ENCODE data around the gene CD84. TPM values are rescaled to one million over a fixed set of nuclear protein-coding genes. Genes with fewer than 3 reads are reported as not detected.
"Not testable (repeated sequence)": the region's sequence is repeated elsewhere in the genome, so short reads cannot be mapped to it uniquely, and the experiment has no call there.

Gene CD84
- 16.3 and 17.2 TPM in 2 replicates for total RNA-seq

GRCh38 chr1:160579216-160579701 lies at the start of gene CD84:
TSS of gene CD84 (minus strand) at chr1:160579496. CDS start at chr1:160579437, 59 bp downstream.
- intact Hi-C loops (cut with micrococcal nuclease): loop anchor here (5.0 kb wide), 1 partner anchor 317 kb away; the partner anchor contains the start of gene DCAF8
- DNase-seq (ENCODE audit: low spot score): no peak
- peak within 1 kb of the TSS; percentile 85 for H3K4me3 Mint-ChIP-seq
- peaks cover 17% of the 10 kb centered on the region for H3K36me3 Mint-ChIP-seq (ENCODE audit: low read depth)
- H3K9me3 Mint-ChIP-seq: peaks cover 16% of the 10 kb centered on the region
- H3K27me3 Mint-ChIP-seq (ENCODE audit: insufficient read depth): no peaks in the 10 kb centered on the region
- H3K27ac Mint-ChIP-seq: peak within 1 kb of the TSS; percentile 91
- H3K4me1 Mint-ChIP-seq (ENCODE audit: low read depth): peaks cover 73% of the 10 kb centered on the region

- Mint-ChIP-seq H3K4me1 (ENCODE audit: low read depth) (peaks cover 98% of the 10 kb centered on the region), H3K36me3 (ENCODE audit: low read depth) (peaks cover 86% of the 10 kb centered on the region), H3K27me3 (ENCODE audit: insufficient read depth) (no peaks in the 10 kb centered on the region), H3K4me3 (peak overlapping the region; percentile 66), H3K9me3 (no peaks in the 10 kb centered on the region), H3K27ac (peak overlapping the region; percentile 99)
- no peak for DNase-seq (ENCODE audit: low spot score)
- intact Hi-C loops (cut with micrococcal nuclease): loop anchor here (1.0 to 5.0 kb wide), 2 partner anchors 9 to 138 kb away; no protein-coding TSS in a partner anchor
These were observed 49.5 kb upstream of the CD84 start for GRCh38 chr1:160628799-160629263.

DNA sequence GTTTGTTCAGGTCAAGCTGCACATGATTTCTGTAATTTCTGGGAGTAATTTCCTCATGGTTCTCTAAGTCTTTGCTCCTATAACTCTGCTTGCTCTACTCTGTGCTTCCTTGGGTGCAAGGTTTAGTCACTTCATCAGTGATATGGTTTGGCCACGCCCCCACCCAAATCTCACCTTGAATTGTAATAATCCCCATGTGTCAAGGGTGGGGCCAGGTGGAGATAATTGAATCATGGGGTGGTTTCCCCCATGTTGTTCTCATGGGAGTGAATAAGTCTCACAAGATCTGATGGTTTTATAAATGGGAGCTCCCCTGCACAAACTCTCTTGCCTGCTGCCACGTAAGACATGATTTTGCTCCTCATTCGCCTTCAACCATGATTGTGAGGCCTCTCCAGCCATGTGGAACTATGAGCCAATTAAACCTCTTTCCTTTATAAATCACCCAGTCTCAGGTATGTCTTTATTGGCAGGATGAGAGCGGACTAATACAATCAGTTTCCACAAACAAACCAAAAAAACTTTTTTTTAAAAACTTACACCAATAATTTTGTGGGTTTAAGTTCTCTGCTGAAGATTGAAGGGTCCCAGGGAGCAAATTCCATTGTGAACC lies 48.5 kb upstream of the CD84 start:
- Mint-ChIP-seq H3K4me3 (peak overlapping the region; percentile 75), H3K27ac (peak overlapping the region; percentile 99), H3K4me1 (ENCODE audit: low read depth) (peaks cover 98% of the 10 kb centered on the region), H3K36me3 (ENCODE audit: low read depth) (peaks cover 86% of the 10 kb centered on the region)
- not testable (repeated sequence) for H3K27me3 Mint-ChIP-seq (ENCODE audit: insufficient read depth); H3K9me3 Mint-ChIP-seq; DNase-seq (ENCODE audit: low spot score)
- intact Hi-C loops (cut with micrococcal nuclease): loop anchor here (1.0 to 5.0 kb wide), 5 partner anchors 38 to 169 kb away; partner anchors contain the start of gene LY9

GRCh38 chr1:160626509-160627342 lies 47.4 kb upstream of the CD84 start:
- no peak for DNase-seq (ENCODE audit: low spot score)
- no peaks in the 10 kb centered on the region for H3K27me3 Mint-ChIP-seq (ENCODE audit: insufficient read depth)
- peaks cover 88% of the 10 kb centered on the region for H3K36me3 Mint-ChIP-seq (ENCODE audit: low read depth)

GRCh38 chr1:160625725-160626498 lies 46.6 kb upstream of the CD84 start:
- Mint-ChIP-seq H3K4me3 (peak overlapping the region; percentile 81), H3K27me3 (ENCODE audit: insufficient read depth) (no peaks in the 10 kb centered on the region), H3K27ac (peak overlapping the region; percentile 99), H3K4me1 (ENCODE audit: low read depth) (peaks cover 100% of the 10 kb centered on the region), H3K9me3 (no peaks in the 10 kb centered on the region), H3K36me3 (ENCODE audit: low read depth) (peaks cover 85% of the 10 kb centered on the region)
- intact Hi-C loops (cut with micrococcal nuclease): loop anchor here (2.0 to 5.0 kb wide), 3 partner anchors 47 to 171 kb away; partner anchors contain the start of gene LY9
- DNase-seq (ENCODE audit: low spot score): no peak

More at GRCh38 chr1:160626509-160627342, 47.4 kb upstream of the CD84 start:
- intact Hi-C loops (cut with micrococcal nuclease): loop anchor here (1.0 to 5.0 kb wide), 5 partner anchors 39 to 170 kb away; partner anchors contain the start of gene LY9
- Mint-ChIP-seq H3K27ac (peak overlapping the region; percentile 99), H3K4me3 (peak overlapping the region; percentile 81), H3K9me3 (no peaks in the 10 kb centered on the region), H3K4me1 (ENCODE audit: low read depth) (peaks cover 100% of the 10 kb centered on the region)

- peaks cover 96% of the 10 kb centered on the region for H3K4me1 Mint-ChIP-seq (ENCODE audit: low read depth)
- peak overlapping the region; percentile 7 for H3K4me3 Mint-ChIP-seq
- intact Hi-C loops (cut with micrococcal nuclease): loop anchor here (5.0 kb wide), 1 partner anchor 142 kb away; no protein-coding TSS in a partner anchor
- peak overlapping the region; percentile 99 for H3K27ac Mint-ChIP-seq
- H3K9me3 Mint-ChIP-seq: no peaks in the 10 kb centered on the region
- peaks cover 80% of the 10 kb centered on the region for H3K36me3 Mint-ChIP-seq (ENCODE audit: low read depth)
- H3K27me3 Mint-ChIP-seq (ENCODE audit: insufficient read depth): no peaks in the 10 kb centered on the region
- no peak for DNase-seq (ENCODE audit: low spot score)
These were observed 46.0 kb upstream of the CD84 start for GRCh38 chr1:160625321-160625720.

- no peak for DNase-seq (ENCODE audit: low spot score)
- no peaks in the 10 kb centered on the region for H3K9me3 Mint-ChIP-seq
- no peaks in the 10 kb centered on the region for H3K27me3 Mint-ChIP-seq (ENCODE audit: insufficient read depth)
- H3K36me3 Mint-ChIP-seq (ENCODE audit: low read depth): peaks cover 84% of the 10 kb centered on the region
- peak overlapping the region; percentile 30 for H3K4me3 Mint-ChIP-seq
- intact Hi-C loops (cut with micrococcal nuclease): loop anchor here (5.0 kb wide), 1 partner anchor 282 kb away; the partner anchor contains the start of genes COPA and NCSTN
- H3K27ac Mint-ChIP-seq: peak overlapping the region; percentile 99
- H3K4me1 Mint-ChIP-seq (ENCODE audit: low read depth): peaks cover 95% of the 10 kb centered on the region
These were observed 45.2 kb upstream of the CD84 start for GRCh38 chr1:160624464-160624863.

DNA sequence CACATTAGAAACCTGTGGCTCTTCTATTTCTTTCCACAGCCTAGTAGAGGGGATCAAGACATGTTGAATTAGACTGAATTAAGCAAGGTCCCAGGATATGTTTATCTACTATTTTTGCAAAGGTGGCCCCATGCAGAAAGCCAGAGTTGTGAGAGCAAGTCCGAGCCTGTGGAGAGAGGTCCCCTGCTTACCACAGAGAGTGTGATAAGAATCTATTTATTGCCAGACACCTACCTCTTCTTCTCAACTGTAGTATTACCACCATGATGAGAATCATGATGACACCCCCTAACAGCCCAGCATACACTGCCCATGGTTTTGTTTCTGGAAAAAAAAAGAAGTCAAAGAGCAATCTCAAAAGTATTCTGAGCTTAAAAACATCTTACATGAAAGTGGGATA lies 44.6 kb upstream of the CD84 start:
- H3K4me3 Mint-ChIP-seq: peak overlapping the region; percentile 81
- DNase-seq (ENCODE audit: low spot score): no peak
- peaks cover 87% of the 10 kb centered on the region for H3K36me3 Mint-ChIP-seq (ENCODE audit: low read depth)
- peaks cover 5% of the 10 kb centered on the region for H3K9me3 Mint-ChIP-seq
- peaks cover 95% of the 10 kb centered on the region for H3K4me1 Mint-ChIP-seq (ENCODE audit: low read depth)
- intact Hi-C loops (cut with micrococcal nuclease): loop anchor here (1.0 to 5.0 kb wide), 6 partner anchors 14 to 282 kb away; partner anchors contain the start of genes COPA and NCSTN
- peak overlapping the region; percentile 99 for H3K27ac Mint-ChIP-seq
- H3K27me3 Mint-ChIP-seq (ENCODE audit: insufficient read depth): no peaks in the 10 kb centered on the region

- no peaks in the 10 kb centered on the region for H3K27me3 Mint-ChIP-seq (ENCODE audit: insufficient read depth)
- H3K9me3 Mint-ChIP-seq: peaks cover 6% of the 10 kb centered on the region
- H3K4me1 Mint-ChIP-seq (ENCODE audit: low read depth): peaks cover 94% of the 10 kb centered on the region
- intact Hi-C loops (cut with micrococcal nuclease): loop anchor here (1.0 to 5.0 kb wide), 6 partner anchors 15 to 281 kb away; partner anchors contain the start of genes COPA and NCSTN
- peaks cover 85% of the 10 kb centered on the region for H3K36me3 Mint-ChIP-seq (ENCODE audit: low read depth)
- DNase-seq (ENCODE audit: low spot score): no peak
- peak overlapping the region; percentile 81 for H3K4me3 Mint-ChIP-seq
- peak overlapping the region; percentile 99 for H3K27ac Mint-ChIP-seq
These were observed 43.9 kb upstream of the CD84 start for GRCh38 chr1:160623227-160623633.

GRCh38 chr1:160622501-160623226 lies 43.4 kb upstream of the CD84 start:
- Mint-ChIP-seq H3K4me3 (peak overlapping the region; percentile 81), H3K36me3 (ENCODE audit: low read depth) (peaks cover 85% of the 10 kb centered on the region), H3K9me3 (peaks cover 6% of the 10 kb centered on the region), H3K4me1 (ENCODE audit: low read depth) (peaks cover 93% of the 10 kb centered on the region), H3K27me3 (ENCODE audit: insufficient read depth) (no peaks in the 10 kb centered on the region), H3K27ac (peak overlapping the region; percentile 99)
- DNase-seq (ENCODE audit: low spot score): no peak
- intact Hi-C loops (cut with micrococcal nuclease): loop anchor here (1.0 to 5.0 kb wide), 6 partner anchors 16 to 280 kb away; partner anchors contain the start of genes COPA and NCSTN

- H3K4me1 Mint-ChIP-seq (ENCODE audit: low read depth): peaks cover 90% of the 10 kb centered on the region
- no peaks in the 10 kb centered on the region for H3K27me3 Mint-ChIP-seq (ENCODE audit: insufficient read depth)
- peaks cover 81% of the 10 kb centered on the region for H3K36me3 Mint-ChIP-seq (ENCODE audit: low read depth)
- peaks cover 6% of the 10 kb centered on the region for H3K9me3 Mint-ChIP-seq
- peak overlapping the region; percentile 99 for H3K27ac Mint-ChIP-seq
- intact Hi-C loops (cut with micrococcal nuclease): loop anchor here (2.0 to 5.0 kb wide), 4 partner anchors 45 to 280 kb away; partner anchors contain the start of genes COPA and NCSTN
- DNase-seq (ENCODE audit: low spot score): no peak
- H3K4me3 Mint-ChIP-seq: peak overlapping the region; percentile 31
These were observed 42.5 kb upstream of the CD84 start for GRCh38 chr1:160621633-160622413.

Measured in activated T-helper 1 cell treated with anti-CD3 and anti-CD28 coated beads, Interleukin-12 subunit alpha, Interleukin-12 subunit beta, Interleukin-2, Interleukin-4 antibody, amounts not matched to agents 30 ng/mL and 10 ng/mL and 1 ng/mL, durations not matched to agents 14 hours and 24 hours and 36 hours (primary cell).